Measurements from ENCODE around the gene XRN2.
A peak's percentile ranks its signal among the peaks of the same experiment; 100 is the strongest.

The XRN2 gene, protein sequence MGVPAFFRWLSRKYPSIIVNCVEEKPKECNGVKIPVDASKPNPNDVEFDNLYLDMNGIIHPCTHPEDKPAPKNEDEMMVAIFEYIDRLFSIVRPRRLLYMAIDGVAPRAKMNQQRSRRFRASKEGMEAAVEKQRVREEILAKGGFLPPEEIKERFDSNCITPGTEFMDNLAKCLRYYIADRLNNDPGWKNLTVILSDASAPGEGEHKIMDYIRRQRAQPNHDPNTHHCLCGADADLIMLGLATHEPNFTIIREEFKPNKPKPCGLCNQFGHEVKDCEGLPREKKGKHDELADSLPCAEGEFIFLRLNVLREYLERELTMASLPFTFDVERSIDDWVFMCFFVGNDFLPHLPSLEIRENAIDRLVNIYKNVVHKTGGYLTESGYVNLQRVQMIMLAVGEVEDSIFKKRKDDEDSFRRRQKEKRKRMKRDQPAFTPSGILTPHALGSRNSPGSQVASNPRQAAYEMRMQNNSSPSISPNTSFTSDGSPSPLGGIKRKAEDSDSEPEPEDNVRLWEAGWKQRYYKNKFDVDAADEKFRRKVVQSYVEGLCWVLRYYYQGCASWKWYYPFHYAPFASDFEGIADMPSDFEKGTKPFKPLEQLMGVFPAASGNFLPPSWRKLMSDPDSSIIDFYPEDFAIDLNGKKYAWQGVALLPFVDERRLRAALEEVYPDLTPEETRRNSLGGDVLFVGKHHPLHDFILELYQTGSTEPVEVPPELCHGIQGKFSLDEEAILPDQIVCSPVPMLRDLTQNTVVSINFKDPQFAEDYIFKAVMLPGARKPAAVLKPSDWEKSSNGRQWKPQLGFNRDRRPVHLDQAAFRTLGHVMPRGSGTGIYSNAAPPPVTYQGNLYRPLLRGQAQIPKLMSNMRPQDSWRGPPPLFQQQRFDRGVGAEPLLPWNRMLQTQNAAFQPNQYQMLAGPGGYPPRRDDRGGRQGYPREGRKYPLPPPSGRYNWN

DNA sequence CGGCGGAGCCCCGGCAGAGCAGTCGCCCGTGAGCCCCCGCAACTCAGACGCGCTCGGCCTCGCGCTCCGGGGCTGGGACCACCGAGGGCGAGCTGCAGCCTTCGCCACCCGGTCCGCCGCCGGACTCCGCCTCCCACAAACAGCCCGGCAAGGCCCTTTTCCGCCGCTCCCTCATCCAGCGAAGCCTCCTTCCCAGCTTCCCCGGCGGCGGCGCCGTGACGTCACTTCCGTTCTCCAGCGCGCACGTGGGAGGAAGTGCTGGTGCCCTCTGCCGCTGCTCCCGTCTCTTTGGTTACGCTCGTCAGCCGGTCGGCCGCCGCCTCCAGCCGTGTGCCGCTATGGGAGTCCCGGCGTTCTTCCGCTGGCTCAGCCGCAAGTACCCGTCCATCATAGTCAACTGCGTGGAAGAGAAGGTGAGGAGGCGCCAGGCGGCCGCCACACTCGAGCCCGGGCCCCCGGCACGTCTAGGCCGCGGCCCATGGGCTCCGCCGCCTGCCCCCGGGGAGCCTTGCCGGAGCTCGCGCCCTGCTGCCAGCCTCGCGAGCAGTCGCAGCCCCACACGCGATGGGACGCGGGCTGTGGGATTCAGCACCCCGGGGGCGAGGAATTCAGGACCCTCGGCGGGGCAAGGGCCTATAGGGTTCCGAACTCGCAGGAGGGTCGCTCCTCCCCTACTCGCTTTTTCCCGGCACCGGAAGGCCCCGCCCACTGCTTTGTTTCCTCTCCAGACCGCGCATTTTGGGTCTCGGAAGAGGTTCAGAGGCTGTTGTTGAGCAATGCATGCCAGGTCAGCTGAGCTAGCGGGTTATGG is at the start of gene XRN2:
XRN2 (plus strand) TSS at position 271 of the 811 bp plus-strand sequence; CDS start at position 339, 68 bp downstream.
- peak; percentile 98 for DNase-seq

DNA sequence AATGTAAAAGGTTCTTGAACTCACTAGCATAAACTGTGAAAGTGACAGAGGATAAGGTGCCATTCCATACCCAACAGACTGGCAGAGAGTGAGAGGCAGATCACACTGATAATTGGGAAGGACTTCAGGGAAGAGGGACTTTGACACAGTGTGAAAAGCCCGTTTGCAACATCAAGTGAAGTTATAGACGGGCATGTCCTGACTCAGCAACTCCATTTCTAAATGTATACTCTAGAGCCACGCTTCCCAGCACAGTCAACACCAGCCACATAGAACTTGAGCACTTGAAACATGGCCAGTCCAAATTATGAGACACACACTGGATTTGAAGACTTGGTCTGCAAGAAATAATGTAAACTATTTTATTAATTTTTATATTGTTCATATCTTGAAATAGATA is 45.9 kb upstream of the XRN2 start:
- no peak for DNase-seq

DNA sequence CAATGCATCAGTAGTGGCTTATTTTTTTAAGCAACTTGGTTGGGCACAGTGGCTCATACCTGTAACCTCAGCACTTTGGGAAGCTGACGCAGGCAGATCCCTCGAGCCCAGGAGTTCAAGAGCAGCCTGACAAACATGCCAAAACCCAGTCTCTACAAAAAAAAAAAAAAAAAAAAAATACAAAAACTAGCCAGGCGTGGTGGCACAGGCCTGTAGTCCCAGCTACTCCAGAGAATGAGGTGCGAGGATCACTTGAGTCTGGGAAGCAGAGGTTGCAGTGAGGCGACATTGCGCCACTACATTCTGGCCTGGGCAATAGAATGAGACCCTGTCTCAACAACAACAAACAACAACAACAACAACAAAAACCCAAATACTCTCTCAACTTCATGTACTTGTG is 44.7 kb upstream of the XRN2 start:
- DNase-seq = no peak

DNA sequence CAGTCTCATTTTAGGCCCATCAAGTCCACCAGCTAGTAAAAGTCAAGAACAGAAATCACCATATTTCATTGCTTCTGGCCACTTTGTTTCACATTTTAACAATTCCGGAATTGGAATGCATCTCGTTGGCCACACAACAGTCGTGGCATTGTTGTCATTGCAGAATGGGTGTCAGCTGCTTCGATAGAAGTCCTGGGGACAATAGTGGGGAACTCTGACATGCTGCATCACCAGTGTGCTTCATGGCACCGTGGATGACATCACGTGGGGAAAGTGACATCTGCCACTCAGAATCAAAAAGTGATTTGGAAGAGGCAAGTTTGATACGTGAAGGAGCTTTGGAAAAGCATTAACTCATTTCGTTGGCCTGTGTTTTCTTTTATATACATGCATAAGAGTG is 43.8 kb upstream of the XRN2 start:
- no peak for DNase-seq

DNA sequence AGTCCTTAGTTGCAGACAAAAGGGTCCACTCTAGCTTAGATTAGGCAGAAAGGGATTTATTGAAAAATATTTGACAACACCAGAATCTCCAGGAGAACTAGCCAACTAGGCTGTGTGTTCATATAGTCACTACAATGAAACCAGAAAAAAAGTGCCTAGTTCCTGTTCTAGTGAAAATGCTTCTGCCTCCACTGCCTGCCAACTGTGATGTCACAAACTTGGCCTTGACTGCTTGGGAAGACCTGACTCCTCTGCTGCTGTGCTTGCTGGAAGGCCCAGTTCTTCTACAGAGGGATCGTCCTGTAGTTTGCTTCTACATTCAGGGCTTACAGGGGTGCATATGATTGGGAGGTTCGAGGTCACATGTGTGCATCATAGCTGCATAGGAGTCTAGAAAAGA is 40.3 kb upstream of the XRN2 start:
- DNase-seq = no peak

DNA sequence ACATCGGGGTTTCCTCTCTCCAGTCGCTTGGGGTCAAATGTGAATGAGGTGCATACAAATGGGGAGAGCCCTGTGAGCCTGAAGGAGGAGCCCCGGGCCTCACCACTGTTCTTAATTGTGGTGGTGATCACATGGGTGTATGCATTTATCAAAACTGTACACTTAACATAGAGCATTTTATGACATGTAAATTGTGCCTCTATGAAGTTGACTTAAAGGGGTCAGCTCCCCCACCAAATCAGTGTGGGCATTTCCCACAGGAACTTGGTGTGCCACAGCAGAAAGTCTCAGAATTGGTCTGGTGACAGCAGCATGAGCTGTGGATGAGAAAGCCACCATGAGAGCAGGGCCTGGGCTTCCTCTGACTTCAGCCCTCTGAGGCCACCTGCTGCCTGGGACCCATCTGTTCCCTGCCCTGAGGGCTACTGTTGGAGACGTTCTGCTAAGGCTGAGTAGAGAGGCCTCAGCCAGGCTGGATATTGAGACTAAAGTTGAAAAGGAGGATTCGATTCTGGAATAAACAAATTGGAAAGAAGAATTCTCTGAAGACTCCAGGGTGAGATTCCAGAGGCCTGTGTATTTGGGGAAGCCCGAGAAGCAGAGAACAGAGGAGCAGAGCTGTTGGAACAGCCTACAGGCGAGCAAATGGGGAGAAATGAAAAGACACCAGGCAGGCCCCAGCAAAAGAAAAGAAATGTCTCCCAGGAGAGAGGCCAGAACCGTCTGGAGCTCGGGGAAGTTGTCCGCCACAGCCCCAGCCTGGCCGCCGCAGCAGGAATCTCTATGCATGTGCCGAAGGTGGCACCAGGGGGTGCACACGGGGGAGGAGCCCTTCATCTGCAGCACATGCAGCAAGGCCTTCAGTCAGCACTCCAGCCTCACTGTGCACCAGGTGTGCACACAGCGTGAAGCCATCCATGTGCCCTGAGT is 37.6 kb upstream of the XRN2 start:
- peak; percentile 49 for DNase-seq

DNA sequence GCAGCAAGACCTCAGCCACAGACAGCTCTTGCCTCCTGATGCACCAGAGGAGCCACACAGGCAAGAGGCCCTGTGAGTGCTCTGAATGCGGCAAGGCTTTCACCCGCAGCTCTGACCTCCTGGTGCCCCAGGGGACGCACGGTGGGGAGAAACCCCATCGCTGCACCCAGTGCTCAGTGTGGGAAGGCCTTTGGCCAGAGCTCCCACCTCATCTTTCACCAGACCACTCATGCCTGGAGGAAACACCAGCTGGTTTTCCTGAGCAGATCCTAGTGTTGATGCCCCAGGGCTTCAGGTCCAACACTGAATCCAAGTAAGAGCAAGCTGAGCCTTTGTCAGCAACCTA is 37.0 kb upstream of the XRN2 start:
- peak; percentile 45 for DNase-seq

DNA sequence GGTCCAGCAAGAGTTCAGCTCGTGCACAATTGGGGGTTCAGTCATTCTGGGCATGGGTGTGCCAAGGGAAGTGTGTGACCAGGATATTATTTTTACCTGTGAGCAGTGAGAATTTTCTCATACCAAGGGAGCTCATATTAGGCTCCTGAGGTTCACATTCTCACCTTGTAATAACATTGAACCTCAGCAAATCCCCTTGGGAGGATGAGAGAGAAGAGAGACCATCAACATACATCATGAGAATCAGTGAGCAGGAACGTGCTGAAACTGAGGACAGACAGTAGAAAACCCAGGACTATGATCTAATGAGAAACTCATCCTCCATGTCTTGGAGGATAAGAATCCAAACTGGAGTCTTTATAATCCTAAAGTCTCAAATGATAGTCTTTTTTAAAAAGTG is 33.4 kb upstream of the XRN2 start:
- no peak for DNase-seq

DNA sequence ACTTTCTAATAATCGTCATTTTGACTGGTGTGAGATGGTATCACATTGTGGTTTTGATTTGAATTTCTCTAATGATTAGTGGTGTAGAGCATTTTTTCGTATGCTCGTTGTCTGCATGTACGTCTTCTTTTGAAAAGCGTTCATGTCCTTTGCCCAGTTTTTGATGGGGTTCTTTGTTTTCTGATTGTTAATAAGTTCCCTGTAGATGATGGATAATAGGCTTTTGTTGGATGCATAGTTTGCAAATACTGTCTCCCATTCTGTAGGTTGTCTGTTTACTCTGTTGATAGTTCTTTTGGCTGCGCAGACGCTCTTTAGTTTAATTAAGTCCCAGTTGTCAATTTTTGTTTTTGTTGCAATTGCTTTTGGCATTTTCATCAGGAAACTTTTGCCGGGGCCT is 32.3 kb upstream of the XRN2 start:
- DNase-seq = no peak

DNA sequence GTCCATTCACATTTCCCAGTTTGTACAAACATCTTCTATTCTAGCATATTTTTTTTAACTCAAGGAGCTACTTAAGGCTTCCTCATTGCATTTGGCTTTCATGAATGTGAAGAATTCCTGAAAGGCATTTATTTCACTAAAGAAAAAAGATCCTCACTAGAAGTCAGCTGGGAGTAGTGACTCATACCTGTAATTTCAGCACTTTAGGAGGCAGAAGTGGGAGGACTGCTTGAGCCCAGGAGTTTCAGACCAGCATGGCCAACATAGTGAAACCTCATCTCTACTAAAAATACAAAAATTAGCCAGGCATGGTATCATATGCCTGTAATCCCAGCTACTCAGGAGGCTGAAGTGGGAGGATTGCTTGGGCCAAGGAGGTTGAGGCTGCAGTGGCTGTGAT is 30.9 kb upstream of the XRN2 start:
- DNase-seq = no peak

DNA sequence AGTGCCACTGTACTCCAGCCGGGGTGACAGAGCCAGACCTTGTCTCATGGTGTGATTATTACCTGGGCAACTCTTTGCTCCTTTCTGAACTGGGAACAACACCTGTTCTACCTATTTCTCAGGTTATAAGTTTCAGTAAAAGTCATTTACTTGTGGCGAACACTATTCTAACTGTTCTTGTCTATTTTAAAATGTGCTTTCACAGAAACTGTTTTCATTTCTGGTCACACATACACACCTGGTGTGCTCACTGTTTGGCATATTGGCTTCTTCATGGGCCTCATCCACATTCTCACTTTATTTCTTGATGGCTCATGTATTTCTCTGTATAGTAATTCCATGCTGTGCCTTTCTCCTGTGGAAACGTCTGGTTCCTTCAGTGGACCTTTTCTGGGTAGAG is 30.5 kb upstream of the XRN2 start:
- DNase-seq = no peak

DNA sequence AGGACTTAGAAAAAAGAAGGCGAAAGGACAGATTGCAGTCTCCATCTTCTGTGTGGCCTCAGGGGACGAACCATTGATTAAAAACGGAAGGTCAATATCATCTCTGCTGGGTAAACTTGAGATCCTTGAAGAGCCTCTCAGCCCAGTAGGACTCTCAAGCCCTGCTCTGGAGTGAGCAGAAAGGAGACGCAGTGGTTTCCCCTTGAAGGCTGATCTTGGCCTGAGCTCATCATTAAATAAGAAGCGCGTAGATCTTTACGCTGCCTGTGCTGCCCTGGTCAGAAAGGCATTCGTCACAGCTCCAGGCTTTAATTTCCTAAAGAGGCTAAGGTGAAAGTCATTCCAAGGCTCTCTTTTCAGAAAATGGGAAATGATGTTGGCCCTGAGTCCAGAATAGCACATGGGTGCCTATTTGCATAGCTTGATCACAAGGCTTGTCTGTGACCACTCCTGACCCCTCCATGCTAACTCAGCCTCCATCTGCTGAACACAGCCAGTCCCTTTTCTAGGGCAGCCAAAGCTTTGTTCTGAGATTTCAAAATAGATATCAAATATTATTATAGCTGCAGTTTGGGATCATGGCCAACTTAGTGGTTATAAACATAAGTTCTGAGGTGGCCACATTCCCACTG is 29.3 kb upstream of the XRN2 start:
- no peak for DNase-seq

DNA sequence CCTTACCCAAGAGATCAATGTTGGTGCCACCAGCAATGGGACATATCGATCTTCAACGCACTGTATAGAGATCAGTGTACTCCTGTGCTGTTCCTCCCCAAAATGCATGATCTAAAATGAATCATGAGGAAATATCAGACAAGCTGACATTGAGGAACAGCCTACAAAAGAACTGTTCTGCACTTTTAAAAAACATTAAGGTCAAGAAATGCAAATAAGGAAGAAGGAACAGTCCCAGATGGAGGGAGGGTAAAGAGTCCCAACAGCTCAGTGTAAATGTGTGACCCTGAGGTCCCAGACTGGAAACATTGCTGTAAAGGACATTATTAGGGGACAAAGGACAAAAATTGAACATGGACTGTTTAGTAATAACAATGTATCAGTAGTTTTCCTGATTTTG is 24.3 kb upstream of the XRN2 start:
- DNase-seq = no peak

DNA sequence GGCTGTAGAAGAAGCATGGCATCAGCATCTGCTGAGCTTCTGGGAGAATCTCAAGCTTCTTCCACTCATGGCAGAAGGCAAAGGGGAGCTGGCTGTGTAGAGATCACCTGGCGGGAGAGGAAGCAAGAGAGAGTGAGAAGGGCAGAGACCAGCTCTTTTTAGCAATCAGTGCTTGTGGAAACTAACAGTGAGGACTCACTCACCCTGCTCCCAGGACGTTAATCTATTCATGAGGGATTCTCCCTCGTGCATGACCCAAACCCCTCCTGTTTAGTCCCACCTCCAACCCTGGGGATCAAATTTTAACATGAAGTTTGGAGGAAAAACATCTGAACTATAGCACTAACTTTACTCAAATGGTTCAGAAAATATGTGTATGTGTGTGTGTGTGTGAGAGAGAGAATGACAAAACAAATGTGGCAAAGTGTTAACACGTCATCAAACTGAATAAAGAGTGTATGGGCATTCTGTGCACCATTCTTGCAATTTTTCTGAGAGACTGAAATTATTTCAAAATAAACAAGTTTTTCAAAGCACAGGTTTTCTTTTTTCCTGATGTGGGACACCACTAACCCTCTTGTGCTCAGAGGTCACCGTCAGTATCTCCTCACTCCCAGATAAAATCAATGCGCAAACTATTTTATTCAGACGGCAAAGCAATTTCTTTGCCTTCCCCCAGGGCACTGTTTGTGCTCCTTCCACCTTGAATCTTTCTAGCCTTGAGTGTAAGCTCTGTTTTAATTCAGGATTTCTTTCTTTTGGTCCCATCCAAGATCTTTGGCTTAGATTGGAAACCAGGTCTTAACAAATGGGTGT is 23.2 kb upstream of the XRN2 start:
- DNase-seq = no peak

DNA sequence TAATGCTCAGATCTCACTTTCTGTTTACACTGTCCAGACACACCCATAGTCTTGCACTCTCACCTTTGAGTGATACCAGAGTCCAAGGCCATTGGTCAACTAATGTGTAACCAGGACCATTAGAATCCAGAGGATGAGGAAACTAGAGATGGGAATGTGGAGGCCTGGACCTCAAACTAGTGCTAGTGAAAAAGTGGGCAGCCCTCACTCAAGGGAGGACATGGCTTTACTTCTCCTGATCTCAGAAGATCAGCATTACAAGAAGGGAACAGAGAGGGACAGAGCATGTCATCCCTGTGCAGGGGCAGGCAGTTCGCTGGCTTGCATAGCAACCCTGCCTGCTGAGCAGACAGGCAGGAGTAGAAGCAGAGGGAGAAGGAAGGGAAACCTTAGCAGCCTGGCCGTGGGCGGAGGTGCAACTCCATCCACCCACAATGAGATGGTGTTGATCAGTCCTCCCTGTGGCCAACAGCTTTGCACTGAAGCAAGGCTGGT is 22.6 kb upstream of the XRN2 start:
- DNase-seq = no peak

DNA sequence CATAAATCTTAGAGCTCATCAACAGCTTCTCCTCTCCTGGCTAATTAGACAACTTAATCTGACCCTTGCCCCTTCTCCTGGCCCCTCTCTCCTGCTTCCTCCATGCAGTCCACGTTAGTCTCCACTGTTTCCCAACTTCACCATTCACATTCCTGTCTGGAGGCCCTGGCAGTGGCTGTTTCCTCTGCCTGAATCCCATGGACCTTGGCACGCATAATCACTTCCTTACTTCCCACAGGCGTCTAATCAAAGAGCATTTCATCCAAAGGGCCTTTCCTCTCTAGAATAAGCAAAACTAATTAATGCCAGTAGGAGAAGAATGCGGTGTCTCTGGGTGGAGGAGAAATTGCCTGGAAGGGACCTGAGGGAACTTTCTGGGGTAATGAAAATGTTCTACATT is 16.4 kb upstream of the XRN2 start:
- DNase-seq = no peak

DNA sequence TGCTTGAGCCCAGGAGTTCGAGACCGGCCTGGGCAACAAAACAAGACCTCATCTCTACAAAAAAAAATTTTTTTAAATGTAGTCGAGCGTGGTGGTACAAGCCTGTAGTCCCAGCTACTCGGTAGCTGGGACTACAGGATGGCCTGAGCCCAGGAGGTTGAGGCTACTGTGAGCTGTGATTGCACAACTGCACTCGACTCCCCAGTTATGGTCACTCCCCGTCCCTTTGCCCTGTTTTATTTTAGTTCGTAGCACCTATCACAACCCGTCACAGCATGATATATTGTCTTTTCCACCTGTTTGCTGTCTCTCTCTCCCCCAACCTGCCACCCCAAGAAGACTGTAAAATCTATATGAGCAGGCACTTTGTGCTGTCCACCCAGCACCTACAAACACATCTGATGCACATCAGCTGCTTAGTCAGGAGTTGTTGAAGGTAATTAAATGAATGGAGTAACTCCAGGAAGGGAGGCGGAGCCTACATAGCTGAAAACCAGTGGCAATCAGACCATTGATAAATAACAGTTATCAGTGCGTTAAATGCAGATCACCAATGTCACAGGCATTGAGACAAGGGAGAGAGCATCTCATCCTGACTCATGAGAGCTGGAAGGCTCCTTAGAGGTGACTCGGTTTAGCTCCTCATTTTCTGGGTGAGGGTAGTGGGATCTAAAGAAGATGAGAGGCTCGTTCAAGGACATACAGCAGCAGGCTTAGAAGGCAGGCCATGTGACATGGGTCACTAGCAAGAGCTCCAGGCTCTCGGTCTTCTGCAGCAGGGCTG is 14.4 kb upstream of the XRN2 start:
- no peak for DNase-seq

DNA sequence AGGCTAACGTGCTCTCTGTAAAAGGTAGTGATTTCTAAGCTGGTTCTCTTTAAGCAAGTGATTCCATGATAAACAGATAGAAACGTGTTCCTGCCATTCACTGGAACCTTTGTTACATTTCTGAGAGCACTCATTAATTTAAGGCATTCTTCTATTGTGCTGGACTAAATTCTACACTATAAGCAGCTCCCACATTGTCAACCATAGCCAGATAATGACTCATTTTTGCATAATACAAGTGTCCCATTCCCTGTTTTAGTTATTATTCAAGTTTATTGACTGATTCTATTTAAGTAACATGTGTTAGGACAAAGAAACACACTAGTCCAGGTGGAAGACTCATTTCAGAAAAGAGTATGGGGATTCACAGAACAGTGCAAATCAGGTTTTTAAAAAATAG is 13.5 kb upstream of the XRN2 start:
- no peak for DNase-seq

DNA sequence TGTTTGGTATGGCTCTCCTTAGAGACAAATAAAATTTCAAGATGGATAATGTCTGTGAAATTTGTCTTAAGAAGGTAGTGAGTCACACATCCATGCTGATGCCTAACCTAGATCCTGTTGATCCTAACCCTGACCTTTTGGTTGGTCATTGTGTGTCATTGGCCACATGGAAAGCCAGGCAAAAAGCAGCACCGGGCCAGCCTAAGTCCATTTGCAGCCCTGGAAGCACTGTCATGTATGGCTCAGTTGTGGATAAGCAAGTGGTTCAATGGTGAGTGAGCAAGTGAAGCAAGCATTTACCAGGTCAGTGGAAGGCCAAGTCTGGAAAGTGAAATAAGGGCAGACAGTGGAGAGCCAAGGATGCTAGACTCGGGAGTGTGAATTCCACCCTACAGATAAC is 12.1 kb upstream of the XRN2 start:
- DNase-seq = no peak

DNA sequence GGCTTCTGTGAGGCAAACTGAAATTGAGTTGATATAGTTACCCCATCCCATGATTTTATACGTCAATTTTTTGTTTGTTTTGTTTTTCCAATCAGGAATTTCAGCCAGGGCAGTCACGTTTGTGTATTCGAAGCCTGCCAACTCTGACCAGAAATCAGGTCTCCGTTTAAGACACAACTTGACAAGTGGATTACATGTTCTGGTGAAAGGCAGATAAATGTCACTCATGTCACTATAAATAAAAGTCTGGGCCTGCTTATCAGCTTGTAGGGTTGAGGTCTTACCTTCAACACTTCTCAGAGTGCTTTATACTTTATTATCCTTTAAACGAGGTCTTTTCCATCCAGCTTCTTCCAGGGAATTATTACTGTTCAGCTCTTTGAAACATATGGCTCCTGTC is 8.4 kb upstream of the XRN2 start:
- no peak for DNase-seq

Measured in eye (tissue), 1 donor.